Caco-2 (cell line): ENCODE results near the gene TBC1D10B. TPM values are rescaled to one million over a fixed set of nuclear protein-coding genes. Genes with fewer than 3 reads are reported as not detected.
"Not testable (repeated sequence)": the region's sequence is repeated elsewhere in the genome, so short reads cannot be mapped to it uniquely, and the experiment has no call there.

ENCODE experiments used
- BruUV-seq: library from RNA; stranded (reverse); fragments of 400-500 nt; replicated peaks from 2 replicates; lab custom pipeline; 2021; lab: Mats Ljungman, UMichigan
- CTCF ChIA-PET: fragments of 300-600 bp; sonication (Branson Sonifier 250); formaldehyde crosslinking; loops from one replicate; lab custom pipeline; 2022; ENCODE audit warnings: antibody characterized with exemption; lab: Charles Lee
- POLR2A ChIA-PET: fragments of 300-600 bp; sonication (Branson Sonifier 250); formaldehyde crosslinking; loops from one replicate; lab custom pipeline; 2022; ENCODE audit warnings: antibody characterized with exemption; lab: Charles Lee
- DNase-seq, 2 experiments: peaks; one replicate each; pipeline versions ENCODE4 v3.0.0 to v3.0.0-alpha.2; 2020 to 2022
- H3K27me3 ChIP-seq: replicated peaks from 2 replicates; pipeline ENCODE4 v1.6.0; 2011; ENCODE audit warnings: low read length; ENCODE audit not compliant: control insufficient read depth, insufficient read depth
- H3K36me3 ChIP-seq: 2 replicates; pipeline ENCODE4 v1.5.1; 2011; ENCODE audit warnings: low read length; ENCODE audit not compliant: control insufficient read depth, insufficient read depth
- H3K4me1 ChIP-seq: fragments of 250-450 bp; sonication (Bioruptor Pico); 2 replicates; pipeline ENCODE4 v1.5.1; 2020; ENCODE audit warnings: mild to moderate bottlenecking
- H3K4me3 ChIP-seq: 2 replicates; pipeline ENCODE4 v1.5.1; 2011; ENCODE audit warnings: low read depth, mild to moderate bottlenecking, control low read depth, low read length
- H3K9me3 ChIP-seq: fragments of 250-450 bp; sonication (Bioruptor Pico); 2 replicates; pipeline ENCODE4 v1.5.1; 2020; ENCODE audit warnings: mild to moderate bottlenecking, moderate library complexity
- H3K27ac Mint-ChIP-seq: one replicate; pipeline ENCODE4 v1.8.0; 2022; ENCODE audit warnings: mixed read lengths; ENCODE audit not compliant: unreplicated experiment
- H3K27me3 Mint-ChIP-seq: one replicate; pipeline ENCODE4 v1.8.0; 2022; ENCODE audit warnings: mixed read lengths; ENCODE audit not compliant: insufficient read depth, unreplicated experiment
- H3K36me3 Mint-ChIP-seq: one replicate; pipeline ENCODE4 v1.8.0; 2022; ENCODE audit warnings: mild to moderate bottlenecking, mixed read lengths; ENCODE audit not compliant: insufficient read depth, unreplicated experiment
- H3K4me1 Mint-ChIP-seq: one replicate; pipeline ENCODE4 v1.8.0; 2022; ENCODE audit warnings: low read depth, mixed read lengths; ENCODE audit not compliant: unreplicated experiment
- H3K4me3 Mint-ChIP-seq: one replicate; pipeline ENCODE4 v1.8.0; 2022; ENCODE audit warnings: mild to moderate bottlenecking, moderate library complexity, mixed read lengths; ENCODE audit not compliant: unreplicated experiment
- H3K9me3 Mint-ChIP-seq: one replicate; pipeline ENCODE4 v1.8.0; 2022; ENCODE audit warnings: mixed read lengths; ENCODE audit not compliant: unreplicated experiment
- intact Hi-C: fragments of 100-400 bp; cut with micrococcal nuclease; formaldehyde crosslinking; loops from one replicate; pipeline ENCODE4 v1.10.0; 2022; ENCODE audit not compliant: unreplicated experiment
- total RNA-seq: library from RNA; stranded (reverse); gene quantifications from 2 replicates; pipeline ENCODE4 v1.2.3, GENCODE V29; 2022
- TF ChIP-seq, protein P1 (sequence below), 2 experiments: fragments of 200-600 bp in 1 of 2; IDR thresholded peaks; 1 replicate in 1 of 2; 2 replicates in 1 of 2; pipeline versions ENCODE4 v1.5.1 to v1.8.0; 2011 to 2022; ENCODE audit warnings: antibody characterized with exemption in 1 of 2, control low read depth in 1 of 2, inconsistent platforms in 1 of 2, low read depth in 1 of 2, low read length in 1 of 2, mild to moderate bottlenecking in 1 of 2, moderate library complexity in 1 of 2; ENCODE audit not compliant: insufficient read depth in 1 of 2, severe bottlenecking in 1 of 2, unreplicated experiment in 1 of 2

Gene TBC1D10B
- total RNA-seq, 1 experiment from 2014 or later, result 36.9 TPM

DNA sequence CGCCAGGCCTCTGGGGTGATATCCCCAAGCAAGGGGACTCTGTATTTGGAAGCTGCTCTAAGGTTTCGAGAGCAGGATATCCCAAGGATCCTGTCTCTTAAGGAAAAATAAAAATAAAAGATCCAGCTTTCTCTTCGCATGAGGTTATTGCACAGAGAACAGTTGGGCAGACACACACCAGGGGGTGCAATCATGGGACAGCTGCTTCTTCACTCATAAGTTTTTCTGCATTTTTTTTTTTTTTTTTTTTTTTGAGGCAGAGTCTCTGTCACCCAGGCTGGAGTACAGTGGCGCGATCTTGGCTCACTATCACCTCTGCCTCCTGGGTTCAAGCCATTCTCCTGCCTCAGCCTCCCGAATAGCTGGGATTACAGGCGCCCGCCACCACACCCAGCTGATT lies 28.3 kb downstream of the TBC1D10B start:
- H3K4me1 ChIP-seq, H3K27me3 ChIP-seq, H3K9me3 Mint-ChIP-seq, H3K36me3 ChIP-seq, H3K4me3 ChIP-seq, intact Hi-C loops, POLR2A ChIA-PET, H3K36me3 Mint-ChIP-seq, H3K27ac Mint-ChIP-seq, H3K9me3 ChIP-seq, H3K4me1 Mint-ChIP-seq, DNase-seq, BruUV-seq, H3K27me3 Mint-ChIP-seq, H3K4me3 Mint-ChIP-seq: not testable (repeated sequence)
- TF ChIP-seq, protein P1, sequence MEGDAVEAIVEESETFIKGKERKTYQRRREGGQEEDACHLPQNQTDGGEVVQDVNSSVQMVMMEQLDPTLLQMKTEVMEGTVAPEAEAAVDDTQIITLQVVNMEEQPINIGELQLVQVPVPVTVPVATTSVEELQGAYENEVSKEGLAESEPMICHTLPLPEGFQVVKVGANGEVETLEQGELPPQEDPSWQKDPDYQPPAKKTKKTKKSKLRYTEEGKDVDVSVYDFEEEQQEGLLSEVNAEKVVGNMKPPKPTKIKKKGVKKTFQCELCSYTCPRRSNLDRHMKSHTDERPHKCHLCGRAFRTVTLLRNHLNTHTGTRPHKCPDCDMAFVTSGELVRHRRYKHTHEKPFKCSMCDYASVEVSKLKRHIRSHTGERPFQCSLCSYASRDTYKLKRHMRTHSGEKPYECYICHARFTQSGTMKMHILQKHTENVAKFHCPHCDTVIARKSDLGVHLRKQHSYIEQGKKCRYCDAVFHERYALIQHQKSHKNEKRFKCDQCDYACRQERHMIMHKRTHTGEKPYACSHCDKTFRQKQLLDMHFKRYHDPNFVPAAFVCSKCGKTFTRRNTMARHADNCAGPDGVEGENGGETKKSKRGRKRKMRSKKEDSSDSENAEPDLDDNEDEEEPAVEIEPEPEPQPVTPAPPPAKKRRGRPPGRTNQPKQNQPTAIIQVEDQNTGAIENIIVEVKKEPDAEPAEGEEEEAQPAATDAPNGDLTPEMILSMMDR (IDR thresholded peaks at IDR 0.05; ENCODE audit: insufficient read depth in 1 of 2, low read depth in 1 of 2, low read length in 1 of 2, severe bottlenecking in 1 of 2, unreplicated experiment in 1 of 2), result peak in 1 of 2 experiments; percentile 13
- CTCF ChIA-PET, result interaction anchor here (0.6 to 1.4 kb wide), 6 partner anchors 13 to 249 kb away, joined by 3 to 7 read pairs (median 3); partner anchors contain the start of genes CD2BP2, DCTPP1 and TBC1D10B

- no peaks in the 10 kb centered on the region for H3K36me3 ChIP-seq
- ChIA-PET POLR2A (no interaction called here), CTCF (interaction anchor here (1.3 kb wide), 1 partner anchor 30 kb away, joined by 3 read pairs; the partner anchor contains the start of gene TBC1D10B)
- H3K9me3 Mint-ChIP-seq, result no peaks in the 10 kb centered on the region
- no peaks in the 10 kb centered on the region for H3K27me3 Mint-ChIP-seq
- TF ChIP-seq, protein P1 (IDR thresholded peaks at IDR 0.05; ENCODE audit: insufficient read depth in 1 of 2, low read depth in 1 of 2, low read length in 1 of 2, severe bottlenecking in 1 of 2, unreplicated experiment in 1 of 2), result no peak
- H3K4me3 Mint-ChIP-seq, result no peak overlapping the region
- H3K27ac Mint-ChIP-seq, result no peak overlapping the region
- peaks cover 5% of the 10 kb centered on the region for H3K36me3 Mint-ChIP-seq
- H3K27me3 ChIP-seq, result no peaks in the 10 kb centered on the region
- intact Hi-C loops, result no loop called here
- no peaks in the 10 kb centered on the region for H3K4me1 ChIP-seq
- no peak for DNase-seq
- H3K9me3 ChIP-seq, result no peaks in the 10 kb centered on the region
- H3K4me1 Mint-ChIP-seq, result peaks cover 8% of the 10 kb centered on the region
- H3K4me3 ChIP-seq, result no peak overlapping the region
- BruUV-seq, result no TSS peak
Measured at GRCh38 chr16:30340621-30341020, 29.7 kb downstream of the TBC1D10B start.

GRCh38 chr16:30338715-30339114 lies 31.6 kb downstream of the TBC1D10B start:
- DNase-seq, H3K9me3 ChIP-seq, H3K4me1 ChIP-seq, CTCF ChIA-PET, H3K4me3 Mint-ChIP-seq, H3K27ac Mint-ChIP-seq, H3K36me3 ChIP-seq, H3K4me1 Mint-ChIP-seq, H3K27me3 ChIP-seq, POLR2A ChIA-PET, H3K27me3 Mint-ChIP-seq, BruUV-seq, H3K4me3 ChIP-seq, H3K9me3 Mint-ChIP-seq, intact Hi-C loops: not testable (repeated sequence)
- H3K36me3 Mint-ChIP-seq, result peaks cover 16% of the 10 kb centered on the region

GRCh38 chr16:30337964-30338357 lies 32.3 kb downstream of the TBC1D10B start:
- H3K27me3 ChIP-seq, H3K4me3 ChIP-seq, POLR2A ChIA-PET, H3K4me1 Mint-ChIP-seq, DNase-seq, H3K4me3 Mint-ChIP-seq, BruUV-seq, H3K9me3 Mint-ChIP-seq, H3K4me1 ChIP-seq, CTCF ChIA-PET, H3K27me3 Mint-ChIP-seq, H3K36me3 ChIP-seq, H3K27ac Mint-ChIP-seq, intact Hi-C loops, H3K9me3 ChIP-seq: not testable (repeated sequence)
- peaks cover 16% of the 10 kb centered on the region for H3K36me3 Mint-ChIP-seq
